Measurements from ENCODE around the gene MAPK1.

DNA sequence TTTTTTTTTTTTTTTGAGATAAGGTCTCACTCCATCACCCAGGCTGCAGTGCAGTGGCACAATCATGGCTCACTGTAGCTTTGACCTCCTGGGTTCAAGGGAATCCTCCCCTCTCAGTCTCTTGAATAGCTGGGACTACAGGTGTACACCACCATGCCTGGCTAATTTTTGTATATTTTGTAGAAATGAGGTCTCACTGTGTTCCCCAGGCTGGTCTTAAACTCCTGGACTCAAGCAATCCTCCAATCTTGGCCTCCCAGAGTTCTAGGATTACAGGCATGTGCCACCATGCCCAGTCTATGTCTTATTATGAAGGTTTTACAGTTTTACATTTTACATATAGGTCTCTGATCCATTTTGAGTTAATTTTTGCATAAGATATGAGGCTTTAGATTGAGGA is 20.4 kb upstream of the MAPK1 start:
- no peak for TF ChIP-seq EZH2 (IDR thresholded peaks at IDR 0.05; ENCODE audit: insufficient read depth, poor library complexity, severe bottlenecking)
- TF ChIP-seq EZH2phosphoT487 (IDR thresholded peaks at IDR 0.05; ENCODE audit: insufficient read depth, low read depth) = no peak
